HEK293T (cell line): ENCODE results near the gene MYF6.

ENCODE experiments used
- ELF4 ChIP-seq: fragments of 450-650 bp; IDR thresholded peaks from 2 replicates; pipeline ENCODE4 v1.6.1; 2017; ENCODE audit warnings: antibody characterized with exemption
- FOXA1 ChIP-seq: fragments of 450-650 bp; IDR thresholded peaks from 2 replicates; pipeline ENCODE4 v1.6.1; 2016; ENCODE audit warnings: mild to moderate bottlenecking
- NFRKB ChIP-seq: fragments of 450-650 bp; IDR thresholded peaks from 2 replicates; pipeline ENCODE4 v1.6.1; 2016; ENCODE audit warnings: mild to moderate bottlenecking, moderate library complexity
- PKNOX1 ChIP-seq: fragments of 450-650 bp; IDR thresholded peaks from 2 replicates; pipeline ENCODE4 v1.6.1; 2016
- TARDBP ChIP-seq: fragments of 450-650 bp; IDR thresholded peaks from 2 replicates; pipeline ENCODE4 v1.6.1; 2016

GRCh38 chr12:80707830-80708258 lies 410 bp downstream of the MYF6 start:
- TF ChIP-seq PKNOX1 (no peak), TARDBP (no peak), NFRKB (no peak), ELF4 (no peak), FOXA1 (no peak)
